Measurements from ENCODE around the gene ATP1A2. TPM values are rescaled to one million over a fixed set of nuclear protein-coding genes. Genes with fewer than 3 reads are reported as not detected.
A peak's percentile ranks its signal among the peaks of the same experiment; 100 is the strongest.

The ATP1A2 gene
- total RNA-seq, 1 donor from 2014 or later, result 93.6 TPM

- Mint-ChIP-seq H3K9me3 (no peaks in the 10 kb centered on the region), H3K4me3 (peak overlapping the region; percentile 80), H3K4me1 (peaks cover 68% of the 10 kb centered on the region), H3K27me3 (ENCODE audit: low read depth) (no peaks in the 10 kb centered on the region), H3K36me3 (ENCODE audit: low read depth) (no peaks in the 10 kb centered on the region), H3K27ac (ENCODE audit: unreplicated experiment) (peak overlapping the region; percentile 53)
- peak; percentile 93 for DNase-seq (ENCODE audit: low read depth, low spot score)
- TF ChIP-seq CTCF (conservative IDR thresholded peaks at IDR 0.05), result no peak
Measured at GRCh38 chr1:160098852-160099561, 16.6 kb upstream of the ATP1A2 start.

GRCh38 chr1:160099716-160100375 is 15.7 kb upstream of the ATP1A2 start:
- no peak for TF ChIP-seq CTCF (conservative IDR thresholded peaks at IDR 0.05)
- H3K27ac Mint-ChIP-seq (ENCODE audit: unreplicated experiment), result no peak overlapping the region
- peaks cover 69% of the 10 kb centered on the region for H3K4me1 Mint-ChIP-seq
- H3K27me3 Mint-ChIP-seq (ENCODE audit: low read depth), result no peaks in the 10 kb centered on the region
- no peaks in the 10 kb centered on the region for H3K36me3 Mint-ChIP-seq (ENCODE audit: low read depth)
- no peak for DNase-seq (ENCODE audit: low read depth, low spot score)
- peak overlapping the region; percentile 80 for H3K4me3 Mint-ChIP-seq
- H3K9me3 Mint-ChIP-seq, result no peaks in the 10 kb centered on the region

GRCh38 chr1:160101037-160101716 is 14.4 kb upstream of the ATP1A2 start:
- H3K4me3 Mint-ChIP-seq, result peak overlapping the region; percentile 54
- TF ChIP-seq CTCF (conservative IDR thresholded peaks at IDR 0.05), result peak; percentile 92
- H3K27ac Mint-ChIP-seq (ENCODE audit: unreplicated experiment), result peak overlapping the region; percentile 58
- H3K36me3 Mint-ChIP-seq (ENCODE audit: low read depth), result no peaks in the 10 kb centered on the region
- H3K9me3 Mint-ChIP-seq, result no peaks in the 10 kb centered on the region
- no peaks in the 10 kb centered on the region for H3K27me3 Mint-ChIP-seq (ENCODE audit: low read depth)
- DNase-seq (ENCODE audit: low read depth, low spot score), result peak; percentile 78
- H3K4me1 Mint-ChIP-seq, result peaks cover 66% of the 10 kb centered on the region

GRCh38 chr1:160101717-160102522 is 13.6 kb upstream of the ATP1A2 start:
- no peak for DNase-seq (ENCODE audit: low read depth, low spot score)
- H3K27ac Mint-ChIP-seq (ENCODE audit: unreplicated experiment), result peak overlapping the region; percentile 5
- H3K27me3 Mint-ChIP-seq (ENCODE audit: low read depth), result no peaks in the 10 kb centered on the region
- no peaks in the 10 kb centered on the region for H3K9me3 Mint-ChIP-seq
- H3K36me3 Mint-ChIP-seq (ENCODE audit: low read depth), result no peaks in the 10 kb centered on the region
- H3K4me3 Mint-ChIP-seq, result peak overlapping the region; percentile 27
- no peak for TF ChIP-seq CTCF (conservative IDR thresholded peaks at IDR 0.05)
- H3K4me1 Mint-ChIP-seq, result peaks cover 66% of the 10 kb centered on the region
